Measurements from ENCODE around the gene SLAMF8. TPM values are rescaled to one million over a fixed set of nuclear protein-coding genes. Genes with fewer than 3 reads are reported as not detected.

The SLAMF8 gene
- polyA plus RNA-seq, 3 donors: 2.6 to 5.7 (median 5.7) TPM

GRCh38 chr1:159815926-159816325, 10.7 kb upstream of the SLAMF8 start:
- no peak overlapping the region for H3K4me3 Mint-ChIP-seq
- no peaks in the 10 kb centered on the region for H3K36me3 Mint-ChIP-seq
- H3K9ac ChIP-seq (ENCODE audit: insufficient read depth, low read length, poor library complexity, severe bottlenecking): no peak overlapping the region
- no peak overlapping the region for H3K4me3 ChIP-seq (replicated peaks in 1 of 3; ENCODE audit: low read depth in 2 of 3, low read length in 3 of 3)
- no peak overlapping the region for H3K27ac Mint-ChIP-seq
- no peaks in the 10 kb centered on the region for H3K36me3 ChIP-seq (replicated peaks in 1 of 2; ENCODE audit: control insufficient read depth in 1 of 2, insufficient read depth in 2 of 2, low read length in 2 of 2)
- H3K79me2 ChIP-seq (ENCODE audit: insufficient read depth, low read length): no peaks in the 10 kb centered on the region
- no peaks in the 10 kb centered on the region for H3K9me3 ChIP-seq (replicated peaks in 1 of 2; ENCODE audit: control insufficient read depth in 1 of 2, insufficient read depth in 1 of 2, low read length in 2 of 2)
- no peak overlapping the region for H3K27ac ChIP-seq (ENCODE audit: low read depth in 1 of 2, low read length in 2 of 2)
- no peak overlapping the region for H3K4me2 ChIP-seq (replicated peaks; ENCODE audit: extremely low read depth, low read length, poor library complexity, severe bottlenecking)
- 100% methylated on average over 2 of the region's 8 CpGs for WGBS (ENCODE audit: insufficient coverage)
- no peaks in the 10 kb centered on the region for H4K20me1 ChIP-seq (ENCODE audit: insufficient read depth, low read length)
- H2AFZ ChIP-seq (ENCODE audit: insufficient read depth, low read depth, low read length, poor library complexity, severe bottlenecking): no peak overlapping the region
- no peak for DNase-seq
- no peaks in the 10 kb centered on the region for H3K9me3 Mint-ChIP-seq
- intact Hi-C loops (cut with micrococcal nuclease): no loop called here
- no peak for TF ChIP-seq CTCF (IDR thresholded peaks at IDR 0.05)
- H3K4me1 ChIP-seq (ENCODE audit: control insufficient read depth in 1 of 2, insufficient read depth in 2 of 2, low read length in 2 of 2): no peaks in the 10 kb centered on the region
- no peaks in the 10 kb centered on the region for H3K27me3 ChIP-seq (ENCODE audit: control insufficient read depth in 2 of 2, insufficient read depth in 2 of 2, low read length in 2 of 2)
- H3K27me3 Mint-ChIP-seq (ENCODE audit: low read depth in 3 of 3): peaks cover 3 to 5% (median 4%) of the 10 kb centered on the region in 3 donors
- no peaks in the 10 kb centered on the region for H3K4me1 Mint-ChIP-seq

GRCh38 chr1:159817276-159818041, 9.2 kb upstream of the SLAMF8 start:
- Histone ChIP-seq H3K79me2 (ENCODE audit: insufficient read depth, low read length) (no peaks in the 10 kb centered on the region), H3K4me2 (replicated peaks; ENCODE audit: extremely low read depth, low read length, poor library complexity, severe bottlenecking) (no peak overlapping the region), H3K9me3 (replicated peaks in 1 of 2; ENCODE audit: control insufficient read depth in 1 of 2, insufficient read depth in 1 of 2, low read length in 2 of 2) (no peaks in the 10 kb centered on the region), H3K4me1 (ENCODE audit: control insufficient read depth in 1 of 2, insufficient read depth in 2 of 2, low read length in 2 of 2) (no peaks in the 10 kb centered on the region), H3K36me3 (replicated peaks in 1 of 2; ENCODE audit: control insufficient read depth in 1 of 2, insufficient read depth in 2 of 2, low read length in 2 of 2) (no peaks in the 10 kb centered on the region), H3K27ac (ENCODE audit: low read depth in 1 of 2, low read length in 2 of 2) (no peak overlapping the region), H4K20me1 (ENCODE audit: insufficient read depth, low read length) (no peaks in the 10 kb centered on the region), H2AFZ (ENCODE audit: insufficient read depth, low read depth, low read length, poor library complexity, severe bottlenecking) (no peak overlapping the region), H3K9ac (ENCODE audit: insufficient read depth, low read length, poor library complexity, severe bottlenecking) (no peak overlapping the region), H3K27me3 (ENCODE audit: control insufficient read depth in 2 of 2, insufficient read depth in 2 of 2, low read length in 2 of 2) (no peaks in the 10 kb centered on the region), H3K4me3 (replicated peaks in 1 of 3; ENCODE audit: low read depth in 2 of 3, low read length in 3 of 3) (no peak overlapping the region)
- WGBS (ENCODE audit: insufficient coverage): 91% methylated on average over 6 of the region's 11 CpGs
- H3K4me1 Mint-ChIP-seq: peaks cover 5% of the 10 kb centered on the region
- H3K27me3 Mint-ChIP-seq (ENCODE audit: low read depth in 3 of 3): peaks cover 3 to 6% (median 4%) of the 10 kb centered on the region in 3 donors
- DNase-seq: peak in 1 of 3 donors; percentile 35
- no peak overlapping the region for H3K4me3 Mint-ChIP-seq
- intact Hi-C loops (cut with micrococcal nuclease): no loop called here
- no peak for TF ChIP-seq CTCF (IDR thresholded peaks at IDR 0.05)
- H3K9me3 Mint-ChIP-seq: no peaks in the 10 kb centered on the region
- no peak overlapping the region for H3K27ac Mint-ChIP-seq
- H3K36me3 Mint-ChIP-seq: peaks cover 0 to 2% of the 10 kb centered on the region in 2 donors

Measured in CD14-positive monocyte (primary cell).